ENCODE measurements around the gene ZNF880. TPM values are rescaled to one million over a fixed set of nuclear protein-coding genes. Genes with fewer than 3 reads are reported as not detected.

ZNF880 gene
- polyA plus RNA-seq, 3 donors, result 20.0 to 29.7 (median 21.7) TPM

Other genes starting within 250 kb of the ZNF880 start
- gene ZNF616, start 230.0 kb upstream of the ZNF880 start, polyA plus RNA-seq (ENCODE audit: insufficient read length in 3 of 3), result 10 to 100 TPM; 21.3 to 22.0 (median 21.8) TPM
- 10 to 100 TPM; 17.2 to 21.4 (median 18.2) TPM for gene ZNF836, start 198.3 kb upstream of the ZNF880 start, polyA plus RNA-seq (ENCODE audit: insufficient read length in 3 of 3)
- 100 to 1,000 TPM; 423 to 502 (median 490) TPM for gene PPP2R1A, start 179.9 kb upstream of the ZNF880 start, polyA plus RNA-seq (ENCODE audit: insufficient read length in 3 of 3)
- gene ZNF766, start 100.3 kb upstream of the ZNF880 start, polyA plus RNA-seq (ENCODE audit: insufficient read length in 3 of 3), result 10 to 100 TPM; 19.7 to 25.0 (median 23.5) TPM
- gene ZNF480, start 72.8 kb upstream of the ZNF880 start, polyA plus RNA-seq (ENCODE audit: insufficient read length in 3 of 3), result 10 to 100 TPM; 16.5 to 20.5 (median 18.8) TPM
- 10 to 100 TPM; 13.4 to 14.0 (median 13.7) TPM for gene ZNF610, start 33.7 kb upstream of the ZNF880 start, polyA plus RNA-seq (ENCODE audit: insufficient read length in 3 of 3)
- 10 to 100 TPM; 27.4 to 29.6 (median 29.6) TPM for gene ZNF528, start 27.9 kb downstream of the ZNF880 start, polyA plus RNA-seq (ENCODE audit: insufficient read length in 3 of 3)
- under 1 TPM; 0.57 to 0.62 (median 0.58) TPM for gene ZNF534, start 59.2 kb downstream of the ZNF880 start, polyA plus RNA-seq (ENCODE audit: insufficient read length in 3 of 3)
- gene ZNF578, start 83.6 kb downstream of the ZNF880 start, polyA plus RNA-seq (ENCODE audit: insufficient read length in 3 of 3), result 1 to 10 TPM; 5.6 to 7.9 (median 6.8) TPM
- 10 to 100 TPM in 2 of 3 donors, 1 to 10 TPM in 1; 9.0 to 11.1 (median 10.7) TPM for gene ZNF808, start 157.7 kb downstream of the ZNF880 start, polyA plus RNA-seq (ENCODE audit: insufficient read length in 3 of 3)
- 10 to 100 TPM; 13.9 to 17.9 (median 16.5) TPM for gene ZNF701, start 200.4 kb downstream of the ZNF880 start, polyA plus RNA-seq (ENCODE audit: insufficient read length in 3 of 3)

Data from right renal cortex interstitium (tissue), 3 donors.